ENCODE data around the gene TNFRSF14.

The TNFRSF14 gene

GRCh38 chr1:2612591-2613365, 56.6 kb downstream of the TNFRSF14 start:
- Histone ChIP-seq H3K4me1 (ENCODE audit: control insufficient read depth, insufficient read depth, low read length) (peaks cover 3% of the 10 kb centered on the region), H3K27me3 (ENCODE audit: control insufficient read depth in 1 of 2, insufficient read depth in 2 of 2, low read length in 2 of 2) (peaks cover 7 to 15% of the 10 kb centered on the region in 2 donors), H3K36me3 (ENCODE audit: control insufficient read depth in 2 of 2, insufficient read depth in 2 of 2, low read length in 2 of 2) (no peaks in the 10 kb centered on the region), H3K9ac (ENCODE audit: low read length in 2 of 2) (no peak overlapping the region), H3K9me3 (ENCODE audit: control insufficient read depth in 2 of 2, low read length in 2 of 2) (peaks cover 5 to 15% of the 10 kb centered on the region in 2 donors), H3K4me3 (ENCODE audit: low read length in 2 of 2) (no peak overlapping the region), H3K27ac (ENCODE audit: low read length) (no peak overlapping the region)
